Panc1 (cell line): ENCODE results near the gene ANO2.

ENCODE experiments used
- CTCF ChIP-seq: fragments of 450-650 bp; IDR thresholded peaks from 2 replicates; pipeline ENCODE4 v1.5.1; 2017; ENCODE audit warnings: mild to moderate bottlenecking
- POLR2AphosphoS5 ChIP-seq: IDR thresholded peaks from 2 replicates; pipeline ENCODE4 v1.6.1; 2012; ENCODE audit warnings: mild to moderate bottlenecking, low read depth, low read length, moderate library complexity
- SIN3A ChIP-seq: IDR thresholded peaks from 2 replicates; pipeline ENCODE4 v1.6.1; 2012; ENCODE audit warnings: low read depth, mild to moderate bottlenecking, low read length, moderate library complexity, borderline replicate concordance; ENCODE audit not compliant: insufficient read depth
- TCF7L2 ChIP-seq: IDR thresholded peaks from 2 replicates; pipeline ENCODE4 v1.6.1; 2011; ENCODE audit warnings: mild to moderate bottlenecking, low read depth, low read length, inconsistent platforms
- TF ChIP-seq, protein P1 (sequence below), 2 experiments: IDR thresholded peaks; 2 replicates each; pipeline ENCODE4 v1.6.1; 2011 to 2012; ENCODE audit warnings: low read depth in 2 of 2, control low read depth in 1 of 2, low read length in 1 of 2, mild to moderate bottlenecking in 1 of 2, moderate library complexity in 1 of 2; ENCODE audit not compliant: insufficient read depth in 1 of 2

- TF ChIP-seq CTCF, result no peak
- no peak for TF ChIP-seq POLR2AphosphoS5
- TF ChIP-seq, protein P1, sequence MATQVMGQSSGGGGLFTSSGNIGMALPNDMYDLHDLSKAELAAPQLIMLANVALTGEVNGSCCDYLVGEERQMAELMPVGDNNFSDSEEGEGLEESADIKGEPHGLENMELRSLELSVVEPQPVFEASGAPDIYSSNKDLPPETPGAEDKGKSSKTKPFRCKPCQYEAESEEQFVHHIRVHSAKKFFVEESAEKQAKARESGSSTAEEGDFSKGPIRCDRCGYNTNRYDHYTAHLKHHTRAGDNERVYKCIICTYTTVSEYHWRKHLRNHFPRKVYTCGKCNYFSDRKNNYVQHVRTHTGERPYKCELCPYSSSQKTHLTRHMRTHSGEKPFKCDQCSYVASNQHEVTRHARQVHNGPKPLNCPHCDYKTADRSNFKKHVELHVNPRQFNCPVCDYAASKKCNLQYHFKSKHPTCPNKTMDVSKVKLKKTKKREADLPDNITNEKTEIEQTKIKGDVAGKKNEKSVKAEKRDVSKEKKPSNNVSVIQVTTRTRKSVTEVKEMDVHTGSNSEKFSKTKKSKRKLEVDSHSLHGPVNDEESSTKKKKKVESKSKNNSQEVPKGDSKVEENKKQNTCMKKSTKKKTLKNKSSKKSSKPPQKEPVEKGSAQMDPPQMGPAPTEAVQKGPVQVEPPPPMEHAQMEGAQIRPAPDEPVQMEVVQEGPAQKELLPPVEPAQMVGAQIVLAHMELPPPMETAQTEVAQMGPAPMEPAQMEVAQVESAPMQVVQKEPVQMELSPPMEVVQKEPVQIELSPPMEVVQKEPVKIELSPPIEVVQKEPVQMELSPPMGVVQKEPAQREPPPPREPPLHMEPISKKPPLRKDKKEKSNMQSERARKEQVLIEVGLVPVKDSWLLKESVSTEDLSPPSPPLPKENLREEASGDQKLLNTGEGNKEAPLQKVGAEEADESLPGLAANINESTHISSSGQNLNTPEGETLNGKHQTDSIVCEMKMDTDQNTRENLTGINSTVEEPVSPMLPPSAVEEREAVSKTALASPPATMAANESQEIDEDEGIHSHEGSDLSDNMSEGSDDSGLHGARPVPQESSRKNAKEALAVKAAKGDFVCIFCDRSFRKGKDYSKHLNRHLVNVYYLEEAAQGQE (IDR thresholded peaks at IDR 0.05; ENCODE audit: insufficient read depth in 1 of 2, low read depth in 2 of 2, low read length in 1 of 2), result no peak
- no peak for TF ChIP-seq SIN3A
- TF ChIP-seq TCF7L2, result no peak
Observed at GRCh38 chr12:5773550-5773949, 171.5 kb downstream of the ANO2 start.
